Osteoblast (primary cell): ENCODE results near the gene PTGR3. TPM values are rescaled to one million over a fixed set of nuclear protein-coding genes. Genes with fewer than 3 reads are reported as not detected.

Source experiments
- DNase-seq: peaks from one replicate; pipeline ENCODE4 v3.0.0; 2011; ENCODE audit warnings: low spot score, mixed read lengths; ENCODE audit not compliant: insufficient read length; ENCODE audit errors: missing footprints
- H2AFZ ChIP-seq: 2 replicates; pipeline ENCODE4 v1.6.0; 2011; ENCODE audit warnings: mild to moderate bottlenecking, low read length
- H3K27ac ChIP-seq: 2 replicates; pipeline ENCODE4 v1.5.1; 2011; ENCODE audit warnings: mild to moderate bottlenecking, low read depth, low read length, moderate library complexity
- H3K27me3 ChIP-seq: 2 replicates; pipeline ENCODE4 v1.6.0; 2012; ENCODE audit warnings: mild to moderate bottlenecking, control low read depth, inconsistent platforms, low read length, moderate library complexity; ENCODE audit not compliant: insufficient read depth
- H3K36me3 ChIP-seq: 2 replicates; pipeline ENCODE4 v1.5.1; 2011; ENCODE audit warnings: mild to moderate bottlenecking, low read length, control low read depth, moderate library complexity; ENCODE audit not compliant: insufficient read depth
- H3K4me1 ChIP-seq: 2 replicates; pipeline ENCODE4 v1.5.1; 2011; ENCODE audit warnings: mild to moderate bottlenecking, low read length, control low read depth, moderate library complexity; ENCODE audit not compliant: insufficient read depth
- H3K4me2 ChIP-seq: 2 replicates; pipeline ENCODE4 v1.6.0; 2011; ENCODE audit warnings: mild to moderate bottlenecking, low read length; ENCODE audit not compliant: insufficient read depth
- H3K4me3 ChIP-seq: fragments of 200-600 bp; sonication (generic); 3 replicates; pipeline ENCODE4 v1.5.1; 2012; ENCODE audit warnings: mild to moderate bottlenecking, low read length, inconsistent platforms; ENCODE audit not compliant: insufficient read depth
- H3K79me2 ChIP-seq: 2 replicates; pipeline ENCODE4 v1.6.0; 2012; ENCODE audit warnings: mild to moderate bottlenecking, low read length, control low read depth, inconsistent platforms; ENCODE audit not compliant: insufficient read depth
- H3K9me3 ChIP-seq: 2 replicates; pipeline ENCODE4 v1.5.1; 2011; ENCODE audit warnings: low read depth, low read length, control low read depth
- H4K20me1 ChIP-seq: 2 replicates; pipeline ENCODE4 v1.6.0; 2012; ENCODE audit warnings: mild to moderate bottlenecking, low read length, control low read depth; ENCODE audit not compliant: insufficient read depth
- CTCF ChIP-seq: IDR thresholded peaks from 2 replicates; pipeline ENCODE4 v1.5.1; 2011; ENCODE audit warnings: mild to moderate bottlenecking, low read depth, low read length, moderate library complexity; ENCODE audit errors: extremely low read depth
- total RNA-seq: library from RNA; depleted of rRNA; stranded (reverse); fragments of >200 nt; gene quantifications from 2 replicates; pipeline ENCODE4 v1.2.3, GENCODE V29; 2012

The PTGR3 gene
- total RNA-seq, 1 donor, result 8.3 TPM

- Histone ChIP-seq H3K27ac (no peak overlapping the region), H3K9me3 (no peaks in the 10 kb centered on the region), H3K4me1 (no peaks in the 10 kb centered on the region), H2AFZ (no peak overlapping the region), H3K4me2 (no peak overlapping the region), H3K4me3 (no peak overlapping the region), H3K27me3 (peaks cover 2% of the 10 kb centered on the region), H3K79me2 (no peaks in the 10 kb centered on the region), H3K36me3 (no peaks in the 10 kb centered on the region), H4K20me1 (no peaks in the 10 kb centered on the region)
- no peak for DNase-seq
- no peak for TF ChIP-seq CTCF
Observed at GRCh38 chr18:75172299-75173124, 36.4 kb downstream of the PTGR3 start.

- no peaks in the 10 kb centered on the region for H3K79me2 ChIP-seq
- no peak overlapping the region for H3K27ac ChIP-seq
- H3K9me3 ChIP-seq, result no peaks in the 10 kb centered on the region
- H3K4me3 ChIP-seq, result no peak overlapping the region
- no peak for TF ChIP-seq CTCF
- H2AFZ ChIP-seq, result no peak overlapping the region
- H3K27me3 ChIP-seq, result peaks cover 2% of the 10 kb centered on the region
- no peaks in the 10 kb centered on the region for H3K4me1 ChIP-seq
- H3K4me2 ChIP-seq, result no peak overlapping the region
- no peak for DNase-seq
- H4K20me1 ChIP-seq, result no peaks in the 10 kb centered on the region
- H3K36me3 ChIP-seq, result no peaks in the 10 kb centered on the region
Observed at GRCh38 chr18:75170916-75171315, 38.0 kb downstream of the PTGR3 start.

- H3K9me3 ChIP-seq, result no peaks in the 10 kb centered on the region
- DNase-seq, result no peak
- H3K79me2 ChIP-seq, result no peaks in the 10 kb centered on the region
- no peak overlapping the region for H3K4me2 ChIP-seq
- H3K27me3 ChIP-seq, result peaks cover 2% of the 10 kb centered on the region
- TF ChIP-seq CTCF, result no peak
- no peak overlapping the region for H3K4me3 ChIP-seq
- no peaks in the 10 kb centered on the region for H4K20me1 ChIP-seq
- no peak overlapping the region for H3K27ac ChIP-seq
- no peaks in the 10 kb centered on the region for H3K36me3 ChIP-seq
- H2AFZ ChIP-seq, result no peak overlapping the region
- no peaks in the 10 kb centered on the region for H3K4me1 ChIP-seq
Observed at GRCh38 chr18:75170022-75170789, 38.7 kb downstream of the PTGR3 start.

GRCh38 chr18:75169411-75169810 is 39.5 kb downstream of the PTGR3 start:
- H3K4me3 ChIP-seq, result no peak overlapping the region
- peaks cover 2% of the 10 kb centered on the region for H3K27me3 ChIP-seq
- no peak for DNase-seq
- no peaks in the 10 kb centered on the region for H3K36me3 ChIP-seq
- no peaks in the 10 kb centered on the region for H3K79me2 ChIP-seq
- no peaks in the 10 kb centered on the region for H3K9me3 ChIP-seq
- no peak for TF ChIP-seq CTCF
- H3K4me1 ChIP-seq, result no peaks in the 10 kb centered on the region
- H3K27ac ChIP-seq, result no peak overlapping the region
- H4K20me1 ChIP-seq, result no peaks in the 10 kb centered on the region
- H3K4me2 ChIP-seq, result no peak overlapping the region
- H2AFZ ChIP-seq, result no peak overlapping the region
